ENCODE data around the gene GLI1.

DNA sequence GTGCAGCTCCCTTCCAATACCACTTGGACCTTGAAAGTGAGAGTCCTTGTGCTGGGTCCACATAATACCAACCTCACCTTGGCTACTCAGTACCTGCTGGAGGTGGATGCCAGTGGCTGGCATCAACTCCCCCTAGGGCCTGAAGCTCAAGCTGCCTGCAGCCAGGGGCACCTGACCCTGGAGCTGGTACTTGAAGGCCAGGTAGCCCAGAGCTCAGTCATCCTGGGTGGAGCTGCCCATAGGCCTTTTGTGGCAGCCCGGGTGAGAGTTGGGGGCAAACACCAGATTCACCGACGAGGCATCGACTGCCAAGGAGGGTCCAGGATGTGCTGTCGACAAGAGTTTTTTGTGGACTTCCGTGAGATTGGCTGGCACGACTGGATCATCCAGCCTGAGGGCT lies 10.2 kb upstream of the GLI1 start:
- TF ChIP-seq EZH2 (IDR thresholded peaks at IDR 0.05; ENCODE audit: borderline replicate concordance, low read length) (no peak), CTCF (IDR thresholded peaks at IDR 0.05; ENCODE audit: low read length) (no peak)
